GM20000 (cell line): ENCODE measurements around the gene USH2A.

Experiments used
- DNase-seq: peaks from one replicate; pipeline ENCODE4 v3.0.0; 2012; ENCODE audit warnings: low spot score
- CTCF ChIP-seq: IDR thresholded peaks from 2 replicates; pipeline ENCODE4 v1.5.1; 2012; ENCODE audit warnings: mild to moderate bottlenecking, control low read depth; ENCODE audit errors: extremely low read depth, missing control alignments

Gene USH2A

GRCh38 chr1:216193839-216194443 lies 229.3 kb downstream of the USH2A start:
- DNase-seq, result no peak
- no peak for TF ChIP-seq CTCF

GRCh38 chr1:216190438-216190837 lies 232.8 kb downstream of the USH2A start:
- DNase-seq, result no peak
- TF ChIP-seq CTCF, result no peak

- TF ChIP-seq CTCF, result no peak
- no peak for DNase-seq
Measured at GRCh38 chr1:216186816-216187215, 236.4 kb downstream of the USH2A start.

GRCh38 chr1:216186141-216186540 lies 237.1 kb downstream of the USH2A start:
- TF ChIP-seq CTCF, result no peak
- no peak for DNase-seq

GRCh38 chr1:216184126-216184680 lies 239.0 kb downstream of the USH2A start:
- DNase-seq, result no peak
- TF ChIP-seq CTCF, result no peak

GRCh38 chr1:216183454-216183853 lies 239.8 kb downstream of the USH2A start:
- no peak for TF ChIP-seq CTCF
- no peak for DNase-seq

GRCh38 chr1:216183007-216183406 lies 240.2 kb downstream of the USH2A start:
- TF ChIP-seq CTCF, result no peak
- no peak for DNase-seq
